ENCODE results near the gene ATG16L1. TPM values are rescaled to one million over a fixed set of nuclear protein-coding genes. Genes with fewer than 3 reads are reported as not detected.

The ATG16L1 gene
- total and polyA plus RNA-seq, 9 of the 15 experiments (the other 6 are each of a cell fraction or from before 2014, with no cell fraction given) = 6.4 to 21.3 (median 17.2) TPM

DNA sequence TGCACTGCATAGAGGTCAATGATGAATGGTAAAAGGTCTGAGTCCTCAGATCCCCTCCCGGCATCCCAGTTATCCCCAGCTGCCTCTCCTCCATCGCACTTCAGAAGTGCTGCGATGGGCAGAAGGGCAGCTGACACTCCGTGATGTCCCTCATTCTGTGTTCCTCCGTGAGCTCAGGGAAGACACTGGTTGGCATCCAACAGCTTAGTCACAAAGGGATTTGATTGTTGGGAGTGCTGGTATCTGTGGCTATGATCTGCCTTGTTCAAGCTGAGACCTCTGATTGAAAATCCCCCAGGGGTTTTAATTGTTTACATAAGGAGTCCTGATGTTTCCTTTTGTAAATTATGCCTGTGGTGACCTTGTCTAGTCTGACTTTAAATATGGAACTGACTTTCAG is 37.2 kb downstream of the ATG16L1 start:
- Histone ChIP-seq H3K4me2 (ENCODE audit: insufficient read depth, low read length) (no peak overlapping the region), H3K79me2 (ENCODE audit: control insufficient read depth, insufficient read depth, low read length) (no peaks in the 10 kb centered on the region), H4K20me1 (replicated peaks; ENCODE audit: control insufficient read depth, insufficient read depth, low read length) (no peaks in the 10 kb centered on the region; the same call in 1 of the 2 replicates), H3K4me3 (no peak overlapping the region), H3K27ac (ENCODE audit: extremely low read depth, low read depth, low read length) (no peak overlapping the region), H3K9me3 (replicated peaks; ENCODE audit: control insufficient read depth, insufficient read depth, low read depth, low read length) (no peaks in the 10 kb centered on the region; the same call in 1 of the 2 replicates), H3K4me1 (replicated peaks in 1 of 2; ENCODE audit: control insufficient read depth in 2 of 2, insufficient read depth in 2 of 2, low read length in 2 of 2) (no peaks in the 10 kb centered on the region), H3K9me1 (ENCODE audit: control insufficient read depth, insufficient read depth, low read length) (no peaks in the 10 kb centered on the region), H3K9ac (ENCODE audit: insufficient read depth in 1 of 2, low read depth in 2 of 2, low read length in 2 of 2) (no peak overlapping the region), H3K27me3 (ENCODE audit: control insufficient read depth in 2 of 2, insufficient read depth in 2 of 2, low read length in 2 of 2) (no peaks in the 10 kb centered on the region), H3K36me3 (ENCODE audit: control insufficient read depth, insufficient read depth, low read length) (peaks cover 83% of the 10 kb centered on the region), H2AFZ (ENCODE audit: low read depth, low read length) (no peak overlapping the region)
- DNase-seq (ENCODE audit: extremely low read depth in 1 of 4, low spot score in 3 of 4) (no peak), FAIRE-seq (no peak), ATAC-seq (no peak)
- WGBS (ENCODE audit: insufficient coverage, low coverage, missing lambda C conversion rate) = no CpG with 5 or more reads among the region's 5 CpGs
- ChIA-PET CTCF (ENCODE audit: low intra/inter-chr PET ratio) (no interaction called here), POLR2A (interaction anchor here (0.7 kb wide), 1 partner anchor 430 kb away, joined by 3 read pairs; no protein-coding TSS in a partner anchor)
- no TSS peak for BruUV-seq (replicated peaks)
- in situ Hi-C loops (cut with MboI) = no loop called here
- no peak for TF ChIP-seq FUS (optimal IDR thresholded peaks at IDR 0.05; ENCODE audit: low read depth, low read length)
- TF ChIP-seq ZNF644 (tag; IDR thresholded peaks at IDR 0.05; ENCODE audit: low read depth) = no peak
- TF ChIP-seq, protein P1, sequence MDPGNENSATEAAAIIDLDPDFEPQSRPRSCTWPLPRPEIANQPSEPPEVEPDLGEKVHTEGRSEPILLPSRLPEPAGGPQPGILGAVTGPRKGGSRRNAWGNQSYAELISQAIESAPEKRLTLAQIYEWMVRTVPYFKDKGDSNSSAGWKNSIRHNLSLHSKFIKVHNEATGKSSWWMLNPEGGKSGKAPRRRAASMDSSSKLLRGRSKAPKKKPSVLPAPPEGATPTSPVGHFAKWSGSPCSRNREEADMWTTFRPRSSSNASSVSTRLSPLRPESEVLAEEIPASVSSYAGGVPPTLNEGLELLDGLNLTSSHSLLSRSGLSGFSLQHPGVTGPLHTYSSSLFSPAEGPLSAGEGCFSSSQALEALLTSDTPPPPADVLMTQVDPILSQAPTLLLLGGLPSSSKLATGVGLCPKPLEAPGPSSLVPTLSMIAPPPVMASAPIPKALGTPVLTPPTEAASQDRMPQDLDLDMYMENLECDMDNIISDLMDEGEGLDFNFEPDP (CRISPR knock-in tag; IDR thresholded peaks at IDR 0.05) = no peak
- no peak for TF ChIP-seq ILK (tag; IDR thresholded peaks at IDR 0.05; ENCODE audit: borderline replicate concordance, low read depth)
- no peak for TF ChIP-seq SOX6 (IDR thresholded peaks at IDR 0.05)
- TF ChIP-seq SMAD1 (IDR thresholded peaks at IDR 0.05; ENCODE audit: low read depth, low read length, partially characterized antibody) = no peak
- TF ChIP-seq CC2D1A (IDR thresholded peaks at IDR 0.05) = no peak
- no peak for TF ChIP-seq KDM4B (IDR thresholded peaks at IDR 0.05; ENCODE audit: borderline replicate concordance in 2 of 2, low read depth in 1 of 2)
- TF ChIP-seq HEY1 (CRISPR knock-in tag; IDR thresholded peaks at IDR 0.05; ENCODE audit: borderline replicate concordance) = no peak
- TF ChIP-seq, protein P2, sequence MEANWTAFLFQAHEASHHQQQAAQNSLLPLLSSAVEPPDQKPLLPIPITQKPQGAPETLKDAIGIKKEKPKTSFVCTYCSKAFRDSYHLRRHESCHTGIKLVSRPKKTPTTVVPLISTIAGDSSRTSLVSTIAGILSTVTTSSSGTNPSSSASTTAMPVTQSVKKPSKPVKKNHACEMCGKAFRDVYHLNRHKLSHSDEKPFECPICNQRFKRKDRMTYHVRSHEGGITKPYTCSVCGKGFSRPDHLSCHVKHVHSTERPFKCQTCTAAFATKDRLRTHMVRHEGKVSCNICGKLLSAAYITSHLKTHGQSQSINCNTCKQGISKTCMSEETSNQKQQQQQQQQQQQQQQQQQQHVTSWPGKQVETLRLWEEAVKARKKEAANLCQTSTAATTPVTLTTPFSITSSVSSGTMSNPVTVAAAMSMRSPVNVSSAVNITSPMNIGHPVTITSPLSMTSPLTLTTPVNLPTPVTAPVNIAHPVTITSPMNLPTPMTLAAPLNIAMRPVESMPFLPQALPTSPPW (CRISPR knock-in tag; IDR thresholded peaks at IDR 0.05) = no peak
- TF ChIP-seq MAFG (tag; conservative IDR thresholded peaks at IDR 0.05) = no peak
- TF ChIP-seq CHD4 (IDR thresholded peaks at IDR 0.05; ENCODE audit: insufficient read depth, insufficient replicate concordance, low read depth, low read length, poor library complexity, severe bottlenecking) = no peak
- no peak for TF ChIP-seq NEUROD1 (IDR thresholded peaks at IDR 0.05; ENCODE audit: borderline replicate concordance, low read depth, low read length, partially characterized antibody)
- no peak for TF ChIP-seq ZNF668 (CRISPR knock-in tag; IDR thresholded peaks at IDR 0.05)
- TF ChIP-seq SMARCA4 (IDR thresholded peaks at IDR 0.05) = no peak
- no peak for TF ChIP-seq PRMT5 (CRISPR knock-in tag; IDR thresholded peaks at IDR 0.05)
- TF ChIP-seq SRSF3 (IDR thresholded peaks at IDR 0.05; ENCODE audit: insufficient read depth, low read length) = no peak
- no peak for TF ChIP-seq DDX20 (tag; IDR thresholded peaks at IDR 0.05; ENCODE audit: low read depth)
- intact Hi-C loops (cut with micrococcal nuclease) = no loop called here

Data from K562 (cell line).